GM19372 (cell line): ENCODE measurements around the gene RC3H1.
"Not testable (repeated sequence)": the region's sequence is repeated elsewhere in the genome, so short reads cannot be mapped to it uniquely, and the experiment has no call there.

ENCODE experiments used
- ATAC-seq: cut with Tn5 transposase; IDR thresholded peaks from one replicate; pipeline ENCODE4 v1.9.1; 2021; ENCODE audit warnings: mild to moderate bottlenecking, low read depth, moderate library complexity; ENCODE audit not compliant: unreplicated experiment

RC3H1 gene, protein sequence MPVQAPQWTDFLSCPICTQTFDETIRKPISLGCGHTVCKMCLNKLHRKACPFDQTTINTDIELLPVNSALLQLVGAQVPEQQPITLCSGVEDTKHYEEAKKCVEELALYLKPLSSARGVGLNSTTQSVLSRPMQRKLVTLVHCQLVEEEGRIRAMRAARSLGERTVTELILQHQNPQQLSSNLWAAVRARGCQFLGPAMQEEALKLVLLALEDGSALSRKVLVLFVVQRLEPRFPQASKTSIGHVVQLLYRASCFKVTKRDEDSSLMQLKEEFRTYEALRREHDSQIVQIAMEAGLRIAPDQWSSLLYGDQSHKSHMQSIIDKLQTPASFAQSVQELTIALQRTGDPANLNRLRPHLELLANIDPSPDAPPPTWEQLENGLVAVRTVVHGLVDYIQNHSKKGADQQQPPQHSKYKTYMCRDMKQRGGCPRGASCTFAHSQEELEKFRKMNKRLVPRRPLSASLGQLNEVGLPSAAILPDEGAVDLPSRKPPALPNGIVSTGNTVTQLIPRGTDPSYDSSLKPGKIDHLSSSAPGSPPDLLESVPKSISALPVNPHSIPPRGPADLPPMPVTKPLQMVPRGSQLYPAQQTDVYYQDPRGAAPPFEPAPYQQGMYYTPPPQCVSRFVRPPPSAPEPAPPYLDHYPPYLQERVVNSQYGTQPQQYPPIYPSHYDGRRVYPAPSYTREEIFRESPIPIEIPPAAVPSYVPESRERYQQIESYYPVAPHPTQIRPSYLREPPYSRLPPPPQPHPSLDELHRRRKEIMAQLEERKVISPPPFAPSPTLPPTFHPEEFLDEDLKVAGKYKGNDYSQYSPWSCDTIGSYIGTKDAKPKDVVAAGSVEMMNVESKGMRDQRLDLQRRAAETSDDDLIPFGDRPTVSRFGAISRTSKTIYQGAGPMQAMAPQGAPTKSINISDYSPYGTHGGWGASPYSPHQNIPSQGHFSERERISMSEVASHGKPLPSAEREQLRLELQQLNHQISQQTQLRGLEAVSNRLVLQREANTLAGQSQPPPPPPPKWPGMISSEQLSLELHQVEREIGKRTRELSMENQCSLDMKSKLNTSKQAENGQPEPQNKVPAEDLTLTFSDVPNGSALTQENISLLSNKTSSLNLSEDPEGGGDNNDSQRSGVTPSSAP

DNA sequence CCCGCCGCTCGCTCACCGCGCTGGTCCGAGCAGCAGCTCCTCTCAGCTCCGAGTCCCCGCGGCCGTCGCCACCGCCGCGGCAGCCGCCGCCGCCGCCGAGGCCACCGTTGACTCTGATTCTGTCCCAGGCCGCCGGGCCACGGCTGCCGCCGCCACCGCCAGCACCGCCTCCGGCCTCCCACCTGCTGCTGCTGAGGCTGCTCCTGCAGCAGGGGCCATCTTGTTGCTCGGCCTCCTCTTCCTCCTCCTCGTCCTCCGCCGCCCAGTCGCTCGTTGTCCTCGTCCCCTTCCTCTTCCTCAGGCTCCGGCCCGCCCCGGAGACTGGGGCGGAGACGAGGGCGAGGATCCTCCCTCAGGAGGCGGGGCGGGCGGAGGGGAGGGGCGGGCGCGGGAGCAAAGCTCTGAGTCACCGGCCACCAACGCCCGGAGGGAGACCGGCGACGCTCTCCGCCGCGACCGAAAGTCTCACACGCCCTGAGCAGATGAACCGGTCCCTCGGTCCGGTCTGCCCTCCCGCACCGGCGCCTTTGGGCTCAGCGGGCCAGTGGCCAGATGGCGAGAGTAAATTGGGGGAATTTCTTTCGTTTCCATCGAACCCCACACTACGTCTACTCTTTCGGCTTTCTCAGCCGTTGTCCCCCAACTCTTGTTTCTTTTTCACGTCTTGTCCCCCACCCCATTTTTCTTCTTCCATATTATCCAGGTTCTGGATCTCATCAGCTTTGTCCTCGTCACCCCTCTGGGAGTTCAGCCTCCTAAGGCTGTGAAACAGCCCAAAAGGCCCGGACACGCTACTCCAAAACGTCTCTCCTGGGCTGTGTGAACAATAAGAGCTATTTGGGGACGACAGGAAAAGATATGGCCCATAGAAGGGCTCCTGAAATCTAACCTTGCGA is at the start of gene RC3H1:
Gene RC3H1 (minus strand): TSS at position 278 of the 896 bp plus-strand sequence. CDS start 29,372 bp downstream, outside the sequence.
- ATAC-seq: peak; percentile 89

- no peak for ATAC-seq
These were observed 48.5 kb upstream of the RC3H1 start for GRCh38 chr1:174070614-174071013.

DNA sequence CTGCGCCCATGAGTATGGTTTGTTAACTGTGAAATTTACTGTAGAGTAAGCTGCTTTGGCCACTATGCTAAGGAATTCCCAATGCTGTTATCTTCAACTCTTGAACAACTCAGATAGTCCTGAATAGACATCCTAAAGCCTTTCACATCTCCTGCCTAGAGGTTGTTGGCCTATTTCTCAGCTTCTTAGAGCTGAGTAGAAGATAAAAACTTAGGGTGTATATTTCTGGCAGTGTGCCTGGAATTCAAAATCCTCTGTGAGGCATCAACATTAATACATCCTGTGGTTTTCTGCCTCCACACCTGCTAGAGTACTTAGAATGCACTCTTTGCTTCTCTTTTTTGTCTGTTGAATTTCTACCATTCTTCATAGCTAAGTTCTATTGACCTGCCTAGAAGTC is 45.8 kb upstream of the RC3H1 start:
- ATAC-seq: no peak

GRCh38 chr1:174060090-174060489 is 37.9 kb upstream of the RC3H1 start:
- ATAC-seq: no peak

- ATAC-seq: no peak
These were observed 36.5 kb upstream of the RC3H1 start for GRCh38 chr1:174058624-174059023.

GRCh38 chr1:174056609-174057008 is 34.5 kb upstream of the RC3H1 start:
- ATAC-seq: not testable (repeated sequence)

- ATAC-seq: not testable (repeated sequence)
These were observed 33.6 kb upstream of the RC3H1 start for GRCh38 chr1:174055797-174056196.

DNA sequence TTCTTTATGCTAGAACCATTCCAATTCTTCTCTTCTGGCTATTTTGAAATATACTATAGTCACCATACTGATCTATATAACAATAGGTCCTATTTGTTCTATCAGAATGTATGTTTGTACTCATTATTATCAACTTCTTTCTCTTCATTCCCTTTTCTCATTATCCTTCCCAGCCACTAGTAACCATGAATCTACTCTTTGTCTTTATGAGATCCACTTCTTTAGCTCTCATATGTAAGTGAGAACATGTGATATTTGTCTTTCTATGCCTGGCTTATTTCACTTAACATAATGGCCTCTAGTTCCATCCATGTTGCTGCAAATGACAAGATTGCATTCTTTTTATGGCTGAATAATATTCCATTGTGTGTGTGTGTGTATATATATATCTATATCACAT is 31.7 kb upstream of the RC3H1 start:
- no peak for ATAC-seq

DNA sequence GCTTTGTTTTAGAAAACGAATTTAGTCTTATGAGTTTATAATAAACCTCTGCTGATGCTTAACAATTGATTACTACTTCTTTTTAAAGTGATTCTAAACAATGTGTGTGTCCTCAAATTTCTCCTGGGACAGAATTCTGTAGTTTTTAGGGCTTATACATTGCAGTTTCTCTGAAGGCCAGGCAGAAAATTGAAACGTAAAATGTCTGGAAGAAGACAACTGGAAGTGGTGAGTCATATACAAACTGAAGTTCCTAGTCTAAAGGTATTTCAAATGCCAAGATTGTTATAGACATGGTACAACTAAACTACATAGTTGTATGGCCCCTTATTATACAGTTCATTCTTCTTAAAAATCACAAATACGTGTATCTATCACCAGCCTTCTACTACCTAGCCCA is 30.5 kb upstream of the RC3H1 start:
- no peak for ATAC-seq

DNA sequence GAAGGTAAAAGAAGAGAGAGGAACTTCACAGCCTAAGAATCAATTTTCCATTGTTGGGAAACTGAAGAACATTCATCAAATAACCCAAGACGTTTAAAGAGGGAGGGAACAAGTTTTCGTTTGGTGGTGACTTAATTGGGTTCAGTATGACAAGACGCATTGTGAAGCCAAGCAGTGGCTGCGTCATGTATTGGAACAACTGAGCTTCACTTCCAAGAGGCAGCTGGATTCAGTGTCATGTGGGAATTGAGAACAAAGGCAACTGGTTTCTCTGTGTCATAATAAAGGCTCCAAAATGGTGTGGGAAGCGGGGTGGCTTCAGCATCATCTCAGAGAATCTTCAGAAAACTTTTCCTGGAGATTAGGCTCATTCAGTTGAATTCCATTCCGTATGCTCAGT is 29.8 kb upstream of the RC3H1 start:
- no peak for ATAC-seq

GRCh38 chr1:174049514-174049913 is 27.4 kb upstream of the RC3H1 start:
- ATAC-seq: no peak

DNA sequence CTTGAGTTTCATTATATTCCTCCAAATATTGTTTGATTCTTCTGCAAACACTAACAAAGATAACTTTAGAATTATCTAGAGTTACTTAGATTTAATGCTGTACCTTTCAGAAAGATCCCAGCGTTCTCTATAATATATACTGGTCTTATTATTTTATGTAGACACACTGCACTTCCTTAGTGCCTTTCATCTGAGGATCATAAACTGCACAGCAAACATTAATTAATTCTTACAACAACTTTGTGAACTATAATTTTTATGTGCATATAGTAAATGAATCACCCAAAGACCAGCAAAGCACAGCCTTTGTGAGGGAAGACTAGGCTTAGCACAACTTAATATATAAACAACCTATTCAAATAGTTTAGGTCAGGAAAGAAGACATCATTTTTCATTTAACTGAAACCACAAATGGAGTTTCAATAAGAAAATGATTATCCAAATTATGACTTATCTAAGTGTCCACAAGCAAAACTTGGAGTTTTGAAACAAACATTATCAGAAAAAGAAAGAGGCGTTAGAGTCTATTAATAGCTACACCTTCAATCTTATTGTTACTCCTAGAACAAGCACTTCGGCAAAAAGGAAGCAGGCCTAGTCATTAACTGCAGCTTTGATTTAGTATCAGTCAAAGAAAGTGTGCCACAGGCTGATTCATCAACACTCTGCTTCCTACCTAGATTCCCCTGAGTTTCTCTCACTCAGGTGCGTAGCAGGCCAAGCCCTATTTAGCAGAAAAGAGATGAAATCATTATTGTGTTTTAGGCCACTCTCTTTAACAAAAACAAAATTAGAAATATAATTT is 22.5 kb upstream of the RC3H1 start:
- no peak for ATAC-seq

DNA sequence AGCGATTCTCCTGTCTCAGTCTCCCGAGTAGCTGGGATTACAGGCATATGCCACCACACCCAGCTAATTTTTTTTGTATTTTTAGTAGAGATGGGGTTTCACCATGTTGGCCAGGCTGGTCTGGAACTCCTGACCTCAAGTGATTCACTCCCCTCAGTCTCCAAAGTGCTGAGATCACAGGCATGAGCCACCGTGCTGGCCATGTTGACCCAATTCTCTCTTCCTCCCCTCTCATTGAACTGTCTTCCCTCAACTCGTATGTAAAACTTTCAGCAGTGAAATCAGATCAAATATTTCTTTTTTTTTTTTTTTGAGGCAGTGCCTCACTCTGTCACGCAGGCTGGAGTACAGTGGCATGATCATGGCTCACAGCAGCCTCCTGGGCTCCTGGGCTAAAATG is 20.4 kb upstream of the RC3H1 start:
- ATAC-seq: not testable (repeated sequence)

DNA sequence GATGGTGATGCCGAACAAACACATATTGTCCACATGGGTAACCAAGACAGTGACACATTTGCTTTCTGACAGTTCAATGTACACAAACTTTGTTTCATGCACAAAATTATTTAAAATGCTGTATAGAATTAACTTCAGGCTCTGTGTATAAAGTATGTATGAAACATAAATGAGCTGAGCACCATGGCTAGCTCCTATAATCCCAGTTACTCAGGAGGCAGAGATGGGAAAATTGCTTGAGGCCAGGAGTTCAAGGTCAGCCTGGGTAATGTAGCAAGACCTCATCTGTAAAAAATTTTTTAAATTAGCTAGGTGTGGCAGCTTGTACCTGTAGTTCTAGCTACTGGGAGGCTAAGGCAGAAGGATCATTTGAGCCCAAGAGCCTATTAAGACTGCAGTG is 19.2 kb upstream of the RC3H1 start:
- no peak for ATAC-seq

DNA sequence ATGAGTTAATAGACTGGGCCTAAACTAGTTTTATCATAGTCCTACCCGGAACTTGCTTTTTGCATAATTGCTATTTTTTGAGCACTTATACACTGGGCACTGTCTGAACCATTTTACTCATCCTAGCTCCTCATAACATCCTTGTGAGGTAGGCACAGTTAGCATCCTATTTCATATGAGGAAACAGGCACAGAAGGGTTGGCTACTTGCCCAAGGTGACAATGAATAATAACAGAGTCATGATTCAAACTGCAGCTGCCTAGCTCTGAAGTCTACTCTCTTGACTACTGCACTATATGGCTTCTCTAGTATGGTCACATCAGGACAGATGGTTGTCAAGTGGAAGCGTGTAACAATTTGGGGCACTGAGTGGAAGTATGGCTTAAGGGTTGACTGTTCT is 18.2 kb upstream of the RC3H1 start:
- ATAC-seq: no peak

DNA sequence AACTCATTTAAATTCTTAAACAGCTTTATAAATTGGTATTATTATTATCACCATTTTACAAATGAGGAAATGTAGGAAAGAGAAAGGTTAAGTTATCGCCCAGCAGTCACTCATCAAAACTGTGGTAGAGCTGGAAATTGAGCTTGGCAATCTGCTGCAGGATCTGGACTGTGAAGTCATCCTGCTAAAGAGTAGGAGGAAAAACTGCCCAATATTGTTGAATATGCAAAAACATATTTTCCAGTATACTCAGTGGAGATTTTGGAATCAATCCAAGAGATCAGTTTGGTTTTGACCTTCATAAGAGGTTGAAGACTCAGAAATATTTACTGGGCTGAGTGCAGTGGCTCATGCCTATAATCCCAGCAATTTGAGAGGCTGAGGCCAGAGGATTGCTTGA is 16.9 kb upstream of the RC3H1 start:
- no peak for ATAC-seq

- no peak for ATAC-seq
These were observed 14.6 kb upstream of the RC3H1 start for GRCh38 chr1:174036798-174037197.

GRCh38 chr1:174036204-174036603 is 14.0 kb upstream of the RC3H1 start:
- ATAC-seq: no peak

- ATAC-seq: no peak
These were observed 10.6 kb upstream of the RC3H1 start for GRCh38 chr1:174032671-174033222.
